ENCODE results near the gene GSK3B.

GSK3B gene

GRCh38 chr3:119864476-119864875 lies 229.8 kb downstream of the GSK3B start:
- Histone ChIP-seq H3K36me3 (ENCODE audit: insufficient read depth, low read length) (no peaks in the 10 kb centered on the region), H3K9ac (ENCODE audit: low read depth, low read length) (no peak overlapping the region), H3K4me1 (ENCODE audit: insufficient read depth, low read length) (no peaks in the 10 kb centered on the region), H3K9me3 (ENCODE audit: control insufficient read depth, insufficient read depth, low read length) (no peaks in the 10 kb centered on the region)

- no peak overlapping the region for H3K9ac ChIP-seq (ENCODE audit: low read depth, low read length)
- no peaks in the 10 kb centered on the region for H3K9me3 ChIP-seq (ENCODE audit: control insufficient read depth, insufficient read depth, low read length)
- H3K36me3 ChIP-seq (ENCODE audit: insufficient read depth, low read length): peaks cover 4% of the 10 kb centered on the region
- no peaks in the 10 kb centered on the region for H3K4me1 ChIP-seq (ENCODE audit: insufficient read depth, low read length)
Measured at GRCh38 chr3:119862616-119863015, 231.6 kb downstream of the GSK3B start.

GRCh38 chr3:119861681-119862080 lies 232.6 kb downstream of the GSK3B start:
- Histone ChIP-seq H3K4me1 (ENCODE audit: insufficient read depth, low read length) (no peaks in the 10 kb centered on the region), H3K9me3 (ENCODE audit: control insufficient read depth, insufficient read depth, low read length) (peaks cover 3% of the 10 kb centered on the region; the same call in 1 of the 2 replicates), H3K36me3 (ENCODE audit: insufficient read depth, low read length) (peaks cover 10% of the 10 kb centered on the region), H3K9ac (ENCODE audit: low read depth, low read length) (no peak overlapping the region)

- H3K9ac ChIP-seq (ENCODE audit: low read depth, low read length): no peak overlapping the region
- H3K4me1 ChIP-seq (ENCODE audit: insufficient read depth, low read length): no peaks in the 10 kb centered on the region
- peaks cover 10% of the 10 kb centered on the region for H3K36me3 ChIP-seq (ENCODE audit: insufficient read depth, low read length)
- H3K9me3 ChIP-seq (ENCODE audit: control insufficient read depth, insufficient read depth, low read length): peaks cover 3% of the 10 kb centered on the region; the same call in 1 of the 2 replicates
Measured at GRCh38 chr3:119859728-119860127, 234.5 kb downstream of the GSK3B start.

GRCh38 chr3:119858957-119859356 lies 235.3 kb downstream of the GSK3B start:
- Histone ChIP-seq H3K36me3 (ENCODE audit: insufficient read depth, low read length) (peaks cover 10% of the 10 kb centered on the region), H3K9me3 (ENCODE audit: control insufficient read depth, insufficient read depth, low read length) (peaks cover 3% of the 10 kb centered on the region; the same call in 1 of the 2 replicates)

GRCh38 chr3:119856695-119857094 lies 237.6 kb downstream of the GSK3B start:
- H3K9ac ChIP-seq (ENCODE audit: low read depth, low read length): no peak overlapping the region
- no peaks in the 10 kb centered on the region for H3K4me1 ChIP-seq (ENCODE audit: insufficient read depth, low read length)
- peaks cover 10% of the 10 kb centered on the region for H3K36me3 ChIP-seq (ENCODE audit: insufficient read depth, low read length)
- peaks cover 3% of the 10 kb centered on the region; the same call in 1 of the 2 replicates for H3K9me3 ChIP-seq (ENCODE audit: control insufficient read depth, insufficient read depth, low read length)

More at GRCh38 chr3:119858957-119859356, 235.3 kb downstream of the GSK3B start:
- no peaks in the 10 kb centered on the region for H3K4me1 ChIP-seq (ENCODE audit: insufficient read depth, low read length)
- H3K9ac ChIP-seq (ENCODE audit: low read depth, low read length): no peak overlapping the region

GRCh38 chr3:119849126-119849525 lies 245.1 kb downstream of the GSK3B start:
- no peaks in the 10 kb centered on the region for H3K36me3 ChIP-seq (ENCODE audit: insufficient read depth, low read length)
- H3K4me1 ChIP-seq (ENCODE audit: insufficient read depth, low read length): no peaks in the 10 kb centered on the region
- no peaks in the 10 kb centered on the region for H3K9me3 ChIP-seq (ENCODE audit: control insufficient read depth, insufficient read depth, low read length)
- H3K9ac ChIP-seq (ENCODE audit: low read depth, low read length): no peak overlapping the region

- Histone ChIP-seq H3K36me3 (ENCODE audit: insufficient read depth, low read length) (no peaks in the 10 kb centered on the region), H3K9ac (ENCODE audit: low read depth, low read length) (no peak overlapping the region)
Measured at GRCh38 chr3:119841808-119842471, 252.3 kb downstream of the GSK3B start.

GRCh38 chr3:119835556-119835955 lies 258.7 kb downstream of the GSK3B start:
- H3K9me3 ChIP-seq (ENCODE audit: control insufficient read depth, insufficient read depth, low read length): no peaks in the 10 kb centered on the region
- H3K9ac ChIP-seq (ENCODE audit: low read depth, low read length): no peak overlapping the region
- H3K36me3 ChIP-seq (ENCODE audit: insufficient read depth, low read length): no peaks in the 10 kb centered on the region
- H3K4me1 ChIP-seq (ENCODE audit: insufficient read depth, low read length): peaks cover 10% of the 10 kb centered on the region; the same call in 1 of the 2 replicates

More at GRCh38 chr3:119841808-119842471, 252.3 kb downstream of the GSK3B start:
- Histone ChIP-seq H3K9me3 (ENCODE audit: control insufficient read depth, insufficient read depth, low read length) (no peaks in the 10 kb centered on the region), H3K4me1 (ENCODE audit: insufficient read depth, low read length) (no peaks in the 10 kb centered on the region)

- peaks cover 13% of the 10 kb centered on the region; the same call in 1 of the 2 replicates for H3K4me1 ChIP-seq (ENCODE audit: insufficient read depth, low read length)
- H3K9ac ChIP-seq (ENCODE audit: low read depth, low read length): no peak overlapping the region
- H3K9me3 ChIP-seq (ENCODE audit: control insufficient read depth, insufficient read depth, low read length): no peaks in the 10 kb centered on the region
- no peaks in the 10 kb centered on the region for H3K36me3 ChIP-seq (ENCODE audit: insufficient read depth, low read length)
Measured at GRCh38 chr3:119834754-119835370, 259.4 kb downstream of the GSK3B start.

GRCh38 chr3:119831941-119832371 lies 262.3 kb downstream of the GSK3B start:
- no peaks in the 10 kb centered on the region for H3K9me3 ChIP-seq (ENCODE audit: control insufficient read depth, insufficient read depth, low read length)
- H3K9ac ChIP-seq (ENCODE audit: low read depth, low read length): no peak overlapping the region
- H3K4me1 ChIP-seq (ENCODE audit: insufficient read depth, low read length): peaks cover 24% of the 10 kb centered on the region
- H3K36me3 ChIP-seq (ENCODE audit: insufficient read depth, low read length): no peaks in the 10 kb centered on the region

- Histone ChIP-seq H3K9ac (ENCODE audit: low read depth, low read length) (no peak overlapping the region), H3K36me3 (ENCODE audit: insufficient read depth, low read length) (no peaks in the 10 kb centered on the region), H3K4me1 (ENCODE audit: insufficient read depth, low read length) (peaks cover 24% of the 10 kb centered on the region), H3K9me3 (ENCODE audit: control insufficient read depth, insufficient read depth, low read length) (no peaks in the 10 kb centered on the region)
Measured at GRCh38 chr3:119831022-119831421, 263.2 kb downstream of the GSK3B start.

- Histone ChIP-seq H3K9me3 (ENCODE audit: control insufficient read depth, insufficient read depth, low read length) (no peaks in the 10 kb centered on the region), H3K36me3 (ENCODE audit: insufficient read depth, low read length) (no peaks in the 10 kb centered on the region), H3K9ac (ENCODE audit: low read depth, low read length) (no peak overlapping the region), H3K4me1 (ENCODE audit: insufficient read depth, low read length) (peaks cover 24% of the 10 kb centered on the region)
Measured at GRCh38 chr3:119829420-119829819, 264.8 kb downstream of the GSK3B start.

GRCh38 chr3:119826711-119827608 lies 267.3 kb downstream of the GSK3B start:
- Histone ChIP-seq H3K9me3 (ENCODE audit: control insufficient read depth, insufficient read depth, low read length) (no peaks in the 10 kb centered on the region), H3K9ac (ENCODE audit: low read depth, low read length) (no peak overlapping the region), H3K4me1 (ENCODE audit: insufficient read depth, low read length) (peaks cover 17% of the 10 kb centered on the region), H3K36me3 (ENCODE audit: insufficient read depth, low read length) (no peaks in the 10 kb centered on the region)

Data from ES-I3 (cell line).